Neuron (in vitro differentiated cells): ENCODE data around the gene C19orf25.

Source experiments
- H2AFZ ChIP-seq: one replicate; pipeline ENCODE4 v1.6.1; 2013; ENCODE audit warnings: low read depth, mild to moderate bottlenecking, inconsistent platforms, low read length, moderate library complexity
- H3K27me3 ChIP-seq: one replicate; pipeline ENCODE4 v1.6.1; 2013; ENCODE audit warnings: low read length; ENCODE audit not compliant: insufficient read depth
- H3K36me3 ChIP-seq: one replicate; pipeline ENCODE4 v1.6.1; 2013; ENCODE audit warnings: low read length; ENCODE audit not compliant: insufficient read depth
- H3K4me1 ChIP-seq: one replicate; pipeline ENCODE4 v1.6.1; 2013; ENCODE audit warnings: low read length; ENCODE audit not compliant: insufficient read depth
- H3K4me3 ChIP-seq: 2 replicates; pipeline ENCODE4 v1.5.1; 2013; ENCODE audit warnings: mild to moderate bottlenecking, low read length, moderate library complexity
- H3K9me3 ChIP-seq: one replicate; pipeline ENCODE4 v1.6.1; 2013; ENCODE audit warnings: low read length

C19orf25 gene

DNA sequence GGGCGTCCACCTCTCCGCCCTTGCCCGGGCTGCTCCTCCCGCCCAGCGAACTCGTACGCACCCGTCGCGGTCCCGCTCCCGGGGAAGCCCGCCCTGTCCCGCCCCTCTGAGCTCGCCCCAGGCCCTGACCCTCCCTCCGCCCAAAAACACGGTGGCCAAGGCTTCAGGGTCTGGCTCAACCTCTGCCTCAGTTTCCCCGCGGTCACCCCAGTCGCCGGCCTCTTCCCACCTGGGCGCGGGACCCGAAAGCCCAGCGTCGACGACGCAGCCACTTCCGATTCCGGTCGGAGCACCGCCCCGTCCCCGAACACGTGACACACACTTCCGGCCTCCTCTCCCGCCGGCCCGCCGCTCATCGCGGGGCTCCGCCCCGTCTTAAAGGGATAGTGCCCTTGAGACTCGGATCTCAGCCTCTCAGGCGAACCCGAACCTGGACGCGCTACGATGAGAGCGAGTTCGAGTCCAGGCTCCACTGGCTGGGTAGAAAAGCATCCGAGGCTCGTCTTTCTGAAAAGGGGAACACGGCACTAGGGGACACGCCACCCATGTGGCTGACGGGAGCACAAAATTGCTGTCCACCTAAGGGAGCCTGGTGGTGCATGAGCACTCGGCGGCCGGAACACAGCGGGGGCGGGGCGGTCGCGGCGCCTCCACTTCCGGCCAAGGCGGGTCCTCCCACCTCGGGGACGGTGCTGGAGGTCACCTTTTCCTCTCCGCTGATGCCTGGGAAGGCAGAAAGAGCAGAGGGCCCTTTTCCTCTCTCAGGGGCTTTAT, at the start of gene C19orf25:
TSS of gene C19orf25 (minus strand) at position 282 of the 774 bp plus-strand sequence. CDS start 312 bp downstream, outside the sequence.
- H3K9me3 ChIP-seq: no peaks in the 10 kb centered on the region
- no peaks in the 10 kb centered on the region for H3K27me3 ChIP-seq
- H3K4me1 ChIP-seq: peaks cover 10% of the 10 kb centered on the region
- H2AFZ ChIP-seq: peak within 1 kb of the TSS; percentile 22
- peaks cover 16% of the 10 kb centered on the region for H3K36me3 ChIP-seq
- peak within 1 kb of the TSS; percentile 73 for H3K4me3 ChIP-seq

DNA sequence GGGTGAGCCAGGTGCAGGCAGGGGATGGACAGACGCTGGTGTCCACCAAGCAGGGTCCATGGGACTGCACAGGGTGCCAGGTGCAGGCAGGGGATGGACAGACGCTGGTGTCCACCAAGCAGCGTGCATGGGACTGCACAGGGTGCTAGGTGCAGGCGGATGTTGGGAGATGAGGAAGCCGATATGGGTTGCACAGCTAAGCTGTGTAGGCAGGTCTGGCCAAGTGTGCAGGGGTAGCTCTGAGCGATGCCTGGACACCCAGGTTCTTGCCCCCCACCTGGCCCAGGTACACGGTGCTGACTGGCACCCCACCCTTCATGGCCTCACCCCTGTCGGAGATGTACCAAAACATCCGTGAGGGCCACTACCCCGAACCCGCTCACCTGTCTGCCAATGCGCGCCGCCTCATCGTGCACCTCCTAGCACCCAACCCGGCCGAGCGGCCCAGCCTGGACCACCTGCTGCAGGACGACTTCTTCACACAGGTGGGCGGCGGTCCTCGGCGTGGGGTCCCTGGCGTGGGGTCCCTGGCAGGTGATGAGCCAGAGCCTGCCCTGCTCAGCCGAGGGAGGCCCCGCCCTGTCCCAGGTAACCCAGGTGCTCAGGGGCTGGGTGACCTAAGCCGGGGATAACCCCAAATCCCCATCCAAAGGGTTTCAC, 48.8 kb upstream of the C19orf25 start:
- Histone ChIP-seq H2AFZ (no peak overlapping the region), H3K36me3 (no peaks in the 10 kb centered on the region), H3K9me3 (no peaks in the 10 kb centered on the region), H3K4me1 (no peaks in the 10 kb centered on the region), H3K4me3 (no peak overlapping the region), H3K27me3 (peaks cover 42% of the 10 kb centered on the region)

DNA sequence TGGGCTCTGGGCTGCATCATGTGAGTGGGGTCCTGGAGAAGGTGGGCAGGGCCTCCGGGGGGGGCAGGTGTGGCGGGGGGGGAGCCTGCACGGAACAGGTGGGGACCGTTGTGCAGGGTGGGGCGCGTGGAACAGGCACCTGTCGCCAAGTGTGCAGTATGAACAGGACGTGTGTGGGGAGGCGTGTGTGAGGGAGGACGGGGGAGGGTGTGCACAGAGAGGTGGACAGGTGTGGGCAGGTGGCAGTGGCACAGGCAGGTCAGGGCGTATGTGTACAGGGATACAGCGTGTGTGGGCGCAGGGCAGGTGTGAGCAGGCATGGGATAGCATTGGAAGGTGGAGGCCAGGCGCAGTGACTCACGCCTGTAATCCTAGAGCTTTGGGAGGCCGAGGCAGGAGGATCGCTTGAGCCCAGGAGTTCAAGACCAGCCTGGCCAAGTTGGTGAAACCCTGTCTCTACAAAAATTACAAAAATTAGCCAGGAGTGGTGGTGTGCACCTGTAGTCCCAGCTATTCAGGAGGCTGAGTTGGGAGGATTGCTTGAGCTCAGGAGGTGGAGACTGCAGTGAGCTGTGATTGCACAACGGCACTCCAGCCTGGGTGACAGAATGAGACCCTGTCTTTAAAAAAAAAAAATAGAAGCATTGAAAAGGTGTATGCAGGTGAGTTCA, 48.1 kb upstream of the C19orf25 start:
- Histone ChIP-seq H3K4me3 (no peak overlapping the region), H3K27me3 (peaks cover 48% of the 10 kb centered on the region), H3K9me3 (no peaks in the 10 kb centered on the region), H3K36me3 (no peaks in the 10 kb centered on the region), H3K4me1 (no peaks in the 10 kb centered on the region), H2AFZ (no peak overlapping the region)

DNA sequence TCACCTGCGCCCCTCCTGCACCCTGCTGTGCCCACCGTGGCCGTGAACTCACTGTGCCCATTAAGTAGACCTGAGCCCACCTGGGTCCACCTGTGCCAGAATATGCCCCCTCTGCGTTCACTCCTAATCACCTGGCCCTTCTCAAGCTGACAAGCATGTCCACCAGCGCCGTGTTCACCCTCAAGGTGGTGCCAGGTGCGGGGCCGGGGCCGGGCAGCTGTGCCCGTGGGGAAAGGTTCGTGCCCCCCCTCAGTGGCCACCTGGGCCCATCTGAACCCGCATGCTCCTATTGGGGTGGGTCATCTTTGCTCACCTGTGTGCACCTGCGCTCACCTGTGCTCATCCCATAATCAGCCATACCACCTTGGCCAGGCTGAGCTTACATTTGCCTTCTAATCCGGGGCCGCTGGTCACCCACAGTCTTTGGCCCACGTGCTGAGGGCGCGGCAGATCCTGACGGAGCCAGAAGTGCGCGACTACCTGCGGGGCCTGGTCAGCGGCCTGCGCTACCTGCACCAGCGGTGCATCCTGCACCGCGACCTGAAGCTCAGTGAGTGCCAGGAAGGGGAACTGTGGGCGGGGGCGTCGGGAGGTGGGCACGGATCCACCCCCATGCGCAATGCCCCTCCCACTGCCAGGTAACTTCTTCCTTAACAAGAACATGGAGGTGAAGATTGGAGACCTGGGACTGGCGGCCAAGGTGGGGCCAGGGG, 47.2 kb upstream of the C19orf25 start:
- H2AFZ ChIP-seq: no peak overlapping the region
- H3K9me3 ChIP-seq: no peaks in the 10 kb centered on the region
- no peak overlapping the region for H3K4me3 ChIP-seq
- H3K36me3 ChIP-seq: no peaks in the 10 kb centered on the region
- H3K4me1 ChIP-seq: no peaks in the 10 kb centered on the region
- peaks cover 57% of the 10 kb centered on the region for H3K27me3 ChIP-seq

DNA sequence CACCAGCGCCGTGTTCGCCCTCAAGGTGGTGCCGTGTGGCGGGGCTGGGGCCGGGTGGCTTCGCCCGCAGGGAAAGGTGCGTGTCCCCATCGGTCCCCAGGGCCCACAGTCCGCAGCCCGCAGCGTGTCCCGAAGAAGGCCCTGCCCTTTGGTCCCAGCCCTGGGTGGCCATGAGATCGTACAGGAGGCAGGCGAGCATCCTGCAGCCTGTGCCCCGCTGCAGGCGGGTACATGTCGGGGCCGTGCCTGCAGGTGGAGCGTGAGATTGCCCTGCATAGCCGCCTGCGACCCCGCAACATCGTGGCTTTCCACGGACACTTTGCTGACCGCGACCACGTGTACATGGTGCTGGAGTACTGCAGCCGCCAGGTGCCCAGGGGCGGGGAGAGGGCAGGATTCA, 46.3 kb upstream of the C19orf25 start:
- Histone ChIP-seq H2AFZ (no peak overlapping the region), H3K27me3 (peaks cover 58% of the 10 kb centered on the region)

DNA sequence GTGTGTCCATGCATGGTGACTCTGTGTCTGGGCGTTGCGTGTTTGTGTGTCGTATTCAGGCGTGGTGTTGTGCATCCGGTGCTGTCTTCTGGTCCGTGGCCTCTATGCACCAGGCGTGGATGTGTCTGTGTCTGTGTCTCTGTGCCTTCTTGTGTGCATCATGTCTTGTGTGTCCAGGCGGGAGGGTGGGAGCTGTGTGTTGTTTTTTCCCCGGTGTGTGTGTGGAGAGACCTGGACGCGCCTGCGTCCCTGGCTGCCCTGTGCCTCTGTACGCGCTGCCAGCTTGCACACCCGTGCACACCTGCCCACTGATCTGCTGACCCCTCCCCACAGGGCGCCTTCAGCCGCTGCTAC, 45.9 kb upstream of the C19orf25 start:
- H3K4me3 ChIP-seq: no peak overlapping the region
- peaks cover 57% of the 10 kb centered on the region for H3K27me3 ChIP-seq

More for the DNA sequence above, 46.3 kb upstream of the C19orf25 start:
- Histone ChIP-seq H3K4me1 (no peaks in the 10 kb centered on the region), H3K4me3 (no peak overlapping the region), H3K9me3 (no peaks in the 10 kb centered on the region), H3K36me3 (no peaks in the 10 kb centered on the region)

DNA sequence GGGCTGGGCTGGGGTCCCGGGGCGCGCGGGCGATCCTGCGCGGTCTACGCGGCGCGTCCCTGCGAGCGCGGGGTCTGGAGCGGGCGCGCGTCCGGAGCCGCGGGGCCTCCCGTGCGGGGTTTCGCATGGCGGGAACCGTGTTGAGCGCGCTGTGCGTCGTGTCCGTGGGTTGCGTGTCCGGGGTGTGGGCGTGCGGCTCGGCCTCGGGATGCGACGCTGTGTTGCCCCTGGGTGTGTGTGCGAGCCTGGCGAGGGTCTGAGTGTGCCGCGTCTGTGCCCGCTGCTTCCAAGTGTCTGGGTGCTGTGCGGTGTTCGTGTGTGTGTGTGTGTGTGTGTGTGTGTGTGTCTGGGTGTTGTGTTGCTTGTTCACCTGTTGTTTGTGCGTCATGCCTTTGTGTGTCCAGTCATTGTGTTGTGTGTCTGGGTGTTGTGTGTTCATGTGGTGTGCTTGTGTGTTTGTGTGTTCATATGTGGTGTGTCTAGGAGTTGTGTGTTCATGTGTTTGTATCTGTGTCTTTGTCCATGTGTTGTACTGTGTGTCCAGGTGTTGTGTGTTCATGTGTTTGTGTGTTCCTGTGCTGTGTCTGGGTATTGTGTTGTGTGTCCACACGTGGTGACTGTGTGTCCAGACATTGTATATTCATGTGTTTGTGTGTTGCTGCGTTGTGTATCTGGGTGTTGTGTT, 45.4 kb upstream of the C19orf25 start:
- Histone ChIP-seq H3K27me3 (peaks cover 54% of the 10 kb centered on the region), H3K9me3 (no peaks in the 10 kb centered on the region), H3K4me1 (no peaks in the 10 kb centered on the region), H3K4me3 (peak overlapping the region; percentile 22), H2AFZ (no peak overlapping the region), H3K36me3 (no peaks in the 10 kb centered on the region)

More for the DNA sequence above, 45.9 kb upstream of the C19orf25 start:
- no peaks in the 10 kb centered on the region for H3K4me1 ChIP-seq
- no peak overlapping the region for H2AFZ ChIP-seq
- H3K36me3 ChIP-seq: no peaks in the 10 kb centered on the region
- H3K9me3 ChIP-seq: no peaks in the 10 kb centered on the region

DNA sequence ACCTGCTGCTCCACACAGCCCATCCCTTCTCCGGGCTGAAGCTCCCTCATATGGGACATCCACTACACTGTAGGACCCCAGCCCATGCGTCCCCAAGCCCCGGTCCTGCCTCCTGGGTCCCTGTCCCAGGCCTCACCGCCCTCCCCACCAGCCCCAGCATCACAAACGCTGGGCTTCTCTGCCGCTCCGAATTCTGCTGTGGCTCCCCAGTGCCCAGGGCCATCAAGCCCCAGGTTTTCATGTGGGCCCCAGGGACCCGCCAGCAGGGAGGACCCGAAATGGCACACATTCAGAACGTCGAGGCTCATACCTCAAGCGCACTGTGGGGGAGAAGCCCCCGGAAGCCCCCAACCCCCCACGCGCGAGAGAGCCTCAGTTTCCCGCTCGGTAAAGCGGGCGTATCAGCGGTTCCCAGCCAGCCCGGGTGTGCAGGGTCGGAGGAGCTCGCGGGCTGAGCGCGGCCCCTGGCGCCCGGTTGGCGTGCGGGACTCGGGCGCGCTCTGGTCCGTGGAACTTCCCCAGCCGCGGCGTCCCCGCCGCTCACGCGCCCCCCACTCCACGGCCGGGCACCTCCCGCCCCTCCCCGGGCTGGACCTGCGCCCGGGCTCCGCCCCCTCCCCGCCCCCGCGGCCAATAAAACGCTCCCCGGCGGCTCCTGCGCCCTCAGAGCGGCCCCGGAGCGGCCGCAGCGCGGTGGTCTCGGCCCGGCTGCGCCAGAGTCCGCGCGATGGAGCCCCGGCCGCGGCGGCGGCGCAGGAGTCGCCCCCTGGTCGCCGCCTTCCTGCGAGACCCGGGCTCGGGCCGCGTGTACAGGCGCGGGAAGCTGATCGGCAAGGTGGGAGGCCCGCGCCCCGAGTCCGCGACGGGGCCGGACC, 44.6 kb upstream of the C19orf25 start, which contains the start of gene PLK5:
TSS of gene PLK5 (plus strand) at position 666 of the 875 bp plus-strand sequence. CDS start 2,920 bp downstream, outside the sequence.
- peaks cover 51% of the 10 kb centered on the region for H3K27me3 ChIP-seq
- H3K9me3 ChIP-seq: no peaks in the 10 kb centered on the region
- H3K4me3 ChIP-seq: peak within 1 kb of the TSS; percentile 22
- H3K36me3 ChIP-seq: no peaks in the 10 kb centered on the region
- H3K4me1 ChIP-seq: no peaks in the 10 kb centered on the region
- H2AFZ ChIP-seq: no peak within 1 kb of the TSS

DNA sequence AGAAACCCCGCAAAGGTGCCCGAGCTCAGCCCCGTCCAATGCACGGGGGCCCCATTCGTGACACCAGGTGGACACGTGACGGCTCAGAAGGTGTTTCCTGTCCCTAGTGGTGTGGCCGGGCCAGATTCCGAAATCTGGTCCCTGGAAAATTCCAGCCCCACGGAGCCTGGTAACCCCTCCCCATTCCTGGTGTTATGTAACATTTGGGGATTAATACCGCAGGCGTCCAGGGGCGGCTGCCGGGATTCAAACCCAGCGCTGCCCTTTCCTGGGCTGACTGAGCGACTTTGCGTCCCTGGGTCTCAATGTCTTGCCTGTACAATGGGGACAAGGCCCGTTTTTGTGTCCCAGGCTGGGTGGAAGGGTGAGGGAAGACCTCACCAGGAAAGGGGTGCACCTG, 43.8 kb upstream of the C19orf25 start:
- Histone ChIP-seq H2AFZ (no peak overlapping the region), H3K4me3 (no peak overlapping the region), H3K9me3 (no peaks in the 10 kb centered on the region), H3K27me3 (peaks cover 55% of the 10 kb centered on the region), H3K36me3 (no peaks in the 10 kb centered on the region), H3K4me1 (no peaks in the 10 kb centered on the region)

DNA sequence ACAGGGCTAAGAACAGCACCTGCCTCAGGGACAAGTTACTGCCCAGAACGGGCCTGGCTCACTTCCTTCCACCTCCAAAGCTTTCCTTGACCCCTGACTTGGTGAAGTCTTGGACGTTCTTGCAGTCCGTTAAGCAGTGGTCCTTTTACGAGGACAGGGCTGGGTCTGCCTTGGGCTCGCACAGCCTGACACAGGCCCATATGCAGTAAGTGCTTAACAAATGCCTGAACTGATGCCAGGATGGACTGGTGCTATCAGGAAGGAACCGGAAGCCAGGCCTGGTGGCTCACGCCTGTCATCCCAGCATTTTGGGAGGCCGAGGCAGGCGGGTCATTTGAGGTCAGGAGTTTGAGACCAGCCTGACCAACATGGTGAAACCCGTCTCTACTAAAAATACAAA, 43.0 kb upstream of the C19orf25 start:
- H3K9me3 ChIP-seq: no peaks in the 10 kb centered on the region
- no peaks in the 10 kb centered on the region for H3K36me3 ChIP-seq
- no peak overlapping the region for H2AFZ ChIP-seq
- no peaks in the 10 kb centered on the region for H3K4me1 ChIP-seq
- H3K27me3 ChIP-seq: peaks cover 54% of the 10 kb centered on the region
- H3K4me3 ChIP-seq: no peak overlapping the region

DNA sequence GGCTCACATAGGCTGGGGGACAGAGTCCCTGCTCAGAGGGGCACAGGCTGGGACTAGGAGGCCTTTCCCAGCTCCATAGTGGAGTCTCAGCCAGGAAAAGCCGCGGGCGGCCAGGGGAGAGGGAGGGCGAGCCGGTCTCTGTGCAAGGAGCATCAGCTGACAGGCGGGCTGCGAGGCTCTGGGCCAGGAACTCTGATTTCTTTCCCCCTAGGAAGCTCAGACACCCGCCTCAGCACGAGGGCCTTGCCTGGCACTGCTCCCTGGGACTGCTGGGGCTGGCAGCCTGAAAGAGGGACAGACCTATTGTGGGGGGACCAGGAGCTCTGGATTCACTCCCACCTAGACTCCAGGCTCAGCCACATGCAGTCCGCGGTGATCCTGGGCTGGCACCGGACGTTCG, 42.6 kb upstream of the C19orf25 start:
- peaks cover 52% of the 10 kb centered on the region for H3K27me3 ChIP-seq

More for the DNA sequence above, 42.6 kb upstream of the C19orf25 start:
- H3K36me3 ChIP-seq: no peaks in the 10 kb centered on the region
- H2AFZ ChIP-seq: no peak overlapping the region
- no peak overlapping the region for H3K4me3 ChIP-seq
- no peaks in the 10 kb centered on the region for H3K9me3 ChIP-seq
- H3K4me1 ChIP-seq: no peaks in the 10 kb centered on the region
